GM18951 (cell line): ENCODE measurements around the gene ATXN1.

ENCODE experiments used
- POLR2A ChIP-seq: IDR thresholded peaks from 4 replicates; pipeline ENCODE4 v1.6.1; 2011; ENCODE audit warnings: mild to moderate bottlenecking; ENCODE audit not compliant: insufficient read length, insufficient read depth; ENCODE audit errors: extremely low read depth
- in situ Hi-C: fragments of 300-500 bp; cut with MboI; formaldehyde crosslinking; loops from one replicate; pipeline ENCODE4 v1.12.0; 2022; ENCODE audit warnings: low sequenced_read_pairs, mixed read lengths, inconsistent platforms; ENCODE audit not compliant: unreplicated experiment

Gene ATXN1

GRCh38 chr6:16575655-16576054 is 185.6 kb downstream of the ATXN1 start:
- in situ Hi-C loops: no loop called here
- TF ChIP-seq POLR2A: no peak

- no peak for TF ChIP-seq POLR2A
- in situ Hi-C loops: no loop called here
Observed at GRCh38 chr6:16572943-16573342, 188.3 kb downstream of the ATXN1 start.

- in situ Hi-C loops: no loop called here
Observed at GRCh38 chr6:16572317-16572716, 188.9 kb downstream of the ATXN1 start.

DNA sequence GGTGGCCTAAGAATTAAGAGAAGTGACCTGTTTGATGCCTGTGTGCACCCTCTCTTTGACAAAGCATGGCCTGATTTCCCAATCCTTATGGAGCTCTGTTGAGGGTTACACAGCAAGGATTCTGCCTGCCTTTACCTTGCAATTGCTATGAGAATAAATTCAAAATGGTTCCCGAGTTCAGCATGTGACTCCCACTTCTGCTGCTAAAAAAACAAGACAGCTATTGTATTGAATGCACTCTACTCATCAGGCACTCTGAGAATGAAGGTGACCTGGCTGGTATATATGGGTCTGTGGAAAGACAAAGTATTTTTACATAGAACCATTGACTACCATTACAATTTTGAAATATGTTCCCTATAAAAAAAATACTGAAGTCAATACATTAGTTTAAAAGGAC is 190.3 kb downstream of the ATXN1 start:
- in situ Hi-C loops: no loop called here
- TF ChIP-seq POLR2A: no peak

More at GRCh38 chr6:16572317-16572716, 188.9 kb downstream of the ATXN1 start:
- TF ChIP-seq POLR2A: no peak

DNA sequence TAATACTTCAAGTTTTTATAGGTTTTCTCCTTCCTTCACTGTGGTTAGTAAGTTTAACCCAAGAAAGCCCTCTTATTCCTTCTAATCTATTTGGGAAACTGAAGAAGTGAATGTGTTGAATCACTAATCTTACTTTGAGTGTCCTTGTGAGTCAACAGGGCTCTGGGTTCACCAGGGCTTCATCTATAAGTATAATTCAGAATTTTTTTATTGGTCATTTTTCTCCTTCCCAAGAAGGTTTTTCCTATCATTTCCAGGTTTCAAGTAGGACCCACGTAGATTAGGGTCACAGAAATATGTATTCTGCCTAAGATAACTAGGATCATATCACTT is 191.1 kb downstream of the ATXN1 start:
- in situ Hi-C loops: no loop called here
- no peak for TF ChIP-seq POLR2A

- in situ Hi-C loops: no loop called here
- no peak for TF ChIP-seq POLR2A
Observed at GRCh38 chr6:16568128-16568527, 193.1 kb downstream of the ATXN1 start.

- TF ChIP-seq POLR2A: no peak
- in situ Hi-C loops: no loop called here
Observed at GRCh38 chr6:16567071-16567470, 194.2 kb downstream of the ATXN1 start.

DNA sequence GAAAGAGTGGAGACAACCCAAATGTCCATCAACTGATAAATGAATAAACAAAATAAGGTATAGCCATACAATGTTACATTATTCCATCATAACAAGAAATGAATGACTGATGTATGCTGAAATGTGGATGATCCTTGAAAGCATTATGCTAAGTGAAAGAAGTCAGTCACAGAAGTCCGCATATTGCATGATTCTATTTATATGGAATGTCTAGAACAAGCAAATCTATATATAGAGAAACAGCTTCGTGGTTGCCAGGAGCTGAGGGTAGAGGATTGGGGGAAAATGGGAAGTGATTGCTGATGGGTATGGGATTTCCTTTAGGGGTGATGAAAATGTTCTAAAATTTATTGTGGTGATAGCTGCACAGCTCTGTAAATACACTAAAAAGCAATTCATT is 196.8 kb downstream of the ATXN1 start:
- in situ Hi-C loops: no loop called here
- no peak for TF ChIP-seq POLR2A

GRCh38 chr6:16563628-16564240 is 197.5 kb downstream of the ATXN1 start:
- no peak for TF ChIP-seq POLR2A
- in situ Hi-C loops: no loop called here

- in situ Hi-C loops: no loop called here
- no peak for TF ChIP-seq POLR2A
Observed at GRCh38 chr6:16562498-16562897, 198.8 kb downstream of the ATXN1 start.

DNA sequence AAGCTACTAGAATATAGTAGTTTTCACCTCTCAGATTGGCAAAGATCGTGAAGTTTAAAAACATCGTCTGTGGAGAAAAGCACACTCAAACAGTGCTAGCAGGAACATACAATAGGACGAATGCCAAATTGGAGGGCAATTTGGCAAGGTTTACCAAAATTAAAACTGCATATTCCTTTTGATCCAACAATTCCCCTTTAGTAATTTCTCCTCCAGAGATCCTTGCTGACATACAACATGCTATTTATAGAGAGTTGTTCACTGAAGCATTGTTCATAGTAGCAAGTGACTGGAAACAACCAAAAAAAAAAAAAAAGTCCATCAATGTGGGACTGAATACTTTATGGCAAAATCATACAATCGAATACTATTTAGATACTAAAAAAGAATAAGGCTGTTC is 202.2 kb downstream of the ATXN1 start:
- TF ChIP-seq POLR2A: no peak
- in situ Hi-C loops: no loop called here

DNA sequence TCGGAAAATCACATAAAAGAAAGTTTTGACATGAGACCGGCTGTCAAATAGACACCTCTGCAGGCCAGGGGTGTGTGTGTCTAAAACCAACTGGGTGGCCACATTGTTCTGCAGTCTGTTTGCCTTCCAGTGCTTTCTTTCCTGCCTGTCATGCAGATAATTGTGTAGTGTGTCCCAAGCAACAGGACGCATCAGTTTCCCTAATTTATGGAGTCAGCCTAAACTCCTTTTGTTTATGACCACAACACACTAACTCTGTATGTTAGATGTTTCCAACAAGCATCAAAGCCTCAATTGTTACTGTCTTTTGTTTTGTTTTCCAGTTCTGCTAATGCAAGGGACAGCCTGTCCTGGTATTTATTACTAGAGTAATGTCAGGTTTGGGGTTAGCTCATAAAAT is 205.7 kb downstream of the ATXN1 start:
- no peak for TF ChIP-seq POLR2A
- in situ Hi-C loops: no loop called here

GRCh38 chr6:16553531-16553930 is 207.7 kb downstream of the ATXN1 start:
- in situ Hi-C loops: no loop called here

GRCh38 chr6:16551466-16551865 is 209.8 kb downstream of the ATXN1 start:
- TF ChIP-seq POLR2A: no peak
- in situ Hi-C loops: no loop called here

More at GRCh38 chr6:16553531-16553930, 207.7 kb downstream of the ATXN1 start:
- TF ChIP-seq POLR2A: no peak

GRCh38 chr6:16548121-16548520 is 213.1 kb downstream of the ATXN1 start:
- in situ Hi-C loops: no loop called here
- TF ChIP-seq POLR2A: no peak
